NCI-H82 (cell line): ENCODE measurements around the gene COPS3.

Experiments used
- DNase-seq: peaks from one replicate; lab custom pipeline; 2025; lab: John Stamatoyannopoulos, UW

The COPS3 gene

DNA sequence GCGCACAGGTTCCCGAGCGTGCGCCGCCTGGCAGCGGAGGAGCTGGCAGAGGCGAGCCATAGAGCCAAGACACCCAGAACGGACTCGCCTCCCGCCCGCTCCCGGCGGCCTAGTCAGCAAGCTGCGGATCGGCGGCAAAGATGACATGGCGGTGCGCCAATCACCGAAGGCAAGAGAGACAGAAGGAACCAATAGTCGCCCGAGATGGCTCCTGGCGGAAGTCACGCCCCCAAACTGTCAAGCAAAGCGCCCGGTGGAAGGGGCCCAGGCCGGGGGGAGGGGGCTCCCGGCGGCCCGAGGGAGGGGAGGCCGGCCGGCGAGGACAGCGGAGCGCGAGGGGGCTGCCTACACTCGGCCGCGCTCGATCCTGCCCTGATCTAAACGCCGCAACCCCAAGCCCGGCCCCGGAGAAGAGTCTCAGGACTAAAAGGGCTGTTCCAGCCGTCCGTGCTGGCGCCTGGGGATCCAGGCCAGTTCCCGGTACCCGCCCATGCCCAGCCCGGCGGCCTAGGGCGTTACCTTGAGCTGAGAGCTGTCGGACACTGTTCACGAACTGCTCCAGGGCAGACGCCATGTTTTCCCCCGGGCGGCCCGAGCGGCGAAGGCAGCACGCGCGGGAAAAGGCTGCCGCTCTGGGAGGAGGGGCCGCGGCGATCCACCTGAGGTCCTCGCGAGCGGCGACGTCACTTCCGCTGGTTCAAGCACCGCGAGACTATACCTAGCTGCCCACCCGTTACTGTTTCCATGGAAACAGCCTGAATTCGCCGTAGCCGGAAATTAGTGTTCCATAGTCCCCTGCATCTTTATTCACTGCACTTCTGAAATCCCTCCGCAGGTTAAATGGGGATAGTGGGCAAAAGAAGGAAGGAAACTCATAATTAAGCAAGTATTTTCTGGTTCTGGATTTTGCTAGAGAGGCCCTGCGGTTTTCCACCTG is at the start of gene COPS3:
TSS of gene COPS3 (minus strand) at position 634 of the 937 bp plus-strand sequence. CDS start at position 574, 60 bp downstream.
- DNase-seq = peak; percentile 99

DNA sequence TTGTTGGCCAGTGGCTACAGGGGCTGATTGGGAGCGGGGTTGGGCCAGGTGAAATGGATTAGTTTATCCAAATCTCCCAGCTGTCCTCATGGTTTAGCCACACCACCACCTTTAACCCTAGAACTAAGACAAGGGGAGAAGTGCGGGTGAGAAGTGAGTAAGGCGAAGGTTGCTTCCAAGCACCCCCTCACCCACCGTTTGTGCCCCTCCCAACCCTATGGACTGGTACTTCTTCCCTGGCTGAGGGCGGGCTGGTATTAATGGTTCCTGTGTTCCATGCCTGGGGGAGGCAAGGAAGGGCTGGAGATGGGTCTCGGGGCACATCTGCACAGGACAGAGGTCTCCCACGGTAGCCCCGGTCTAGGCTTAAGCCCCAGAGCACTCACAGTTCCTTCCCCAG is 47.2 kb upstream of the COPS3 start:
- no peak for DNase-seq

DNA sequence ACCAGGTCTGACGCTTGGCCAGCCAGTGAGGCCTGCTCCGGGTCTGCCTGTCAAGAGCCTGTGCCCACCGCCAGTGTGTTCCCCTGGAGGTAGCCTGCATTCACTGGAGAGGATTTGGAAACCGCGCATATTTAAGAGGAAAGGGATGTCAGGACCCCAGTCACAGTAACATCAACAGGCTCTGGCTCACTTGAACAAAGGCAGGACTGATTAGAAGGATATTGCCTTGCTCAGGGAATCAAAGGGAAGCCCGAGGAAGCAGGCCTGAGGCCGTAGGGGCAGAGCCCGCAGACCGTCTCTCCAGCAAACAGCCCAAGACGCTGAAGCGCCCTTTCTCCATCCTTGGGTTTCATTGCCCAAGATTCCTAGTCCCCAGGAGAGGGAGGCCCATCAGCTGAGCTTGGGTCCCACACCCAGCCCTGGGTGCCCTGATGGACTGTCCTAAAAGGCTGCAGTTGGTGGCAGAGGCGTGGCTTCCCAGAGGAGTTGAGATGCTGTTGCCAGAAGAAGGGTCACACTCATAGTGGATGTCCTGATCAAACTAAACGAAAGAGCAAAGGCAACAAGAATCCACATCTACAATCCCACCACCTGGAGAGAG is 45.3 kb upstream of the COPS3 start:
- no peak for DNase-seq

DNA sequence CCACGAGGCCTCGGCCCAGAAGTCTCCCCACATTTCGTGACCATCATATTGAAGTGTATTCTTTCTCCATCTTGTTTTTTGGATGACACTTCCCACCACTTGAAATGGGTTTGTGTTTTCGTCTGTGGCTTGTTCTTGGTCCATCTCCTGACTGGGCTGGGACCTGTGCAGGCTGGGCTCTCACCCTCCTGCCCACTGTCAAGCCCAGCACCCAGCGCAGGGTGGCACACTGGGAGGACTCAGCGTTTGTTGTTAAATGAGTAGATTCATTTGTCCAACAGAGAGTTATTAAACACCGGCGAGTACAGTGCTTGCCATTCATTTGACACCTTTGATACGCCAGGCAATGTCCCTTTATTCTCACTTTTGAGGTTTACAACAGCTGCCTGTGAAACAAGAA is 44.8 kb upstream of the COPS3 start:
- no peak for DNase-seq

DNA sequence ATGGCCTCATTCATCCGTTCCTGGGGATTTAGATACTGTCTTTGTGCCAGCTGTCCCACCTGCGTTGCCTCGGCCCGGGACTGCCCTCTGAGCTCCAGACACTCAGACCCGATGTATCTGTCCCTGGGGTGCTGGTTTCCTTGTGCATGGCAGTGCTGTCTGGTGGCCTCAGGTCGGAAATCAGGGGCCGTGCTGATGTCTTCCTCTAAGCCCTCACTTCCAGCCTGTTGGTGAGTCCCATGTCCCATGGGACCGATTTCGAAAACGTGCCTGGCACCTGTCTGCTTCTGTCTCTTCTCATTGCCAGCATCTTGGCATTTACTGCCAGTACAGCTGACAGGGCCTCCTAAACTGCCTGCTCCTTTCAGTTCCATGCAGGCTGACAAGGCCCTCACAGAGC is 44.2 kb upstream of the COPS3 start:
- DNase-seq = no peak

DNA sequence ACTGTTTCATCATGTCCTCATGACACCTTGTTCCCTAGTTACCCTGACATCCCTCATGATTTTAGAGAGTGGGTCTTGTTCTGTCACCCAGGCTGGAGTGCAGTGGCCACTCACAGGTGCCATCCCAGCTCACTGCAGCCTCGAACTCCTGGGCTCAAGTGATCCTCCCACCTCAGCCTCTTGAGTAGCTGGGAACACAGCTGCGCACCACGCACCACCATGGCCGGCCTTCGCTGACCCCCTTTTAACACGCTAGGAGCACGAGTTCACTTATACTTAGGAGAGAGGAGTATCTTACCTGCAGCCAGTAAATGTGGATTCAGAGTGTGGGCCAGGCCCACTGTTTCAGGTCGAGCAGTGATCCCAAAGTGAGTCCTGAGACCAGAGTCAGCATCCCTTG is 43.6 kb upstream of the COPS3 start:
- no peak for DNase-seq

DNA sequence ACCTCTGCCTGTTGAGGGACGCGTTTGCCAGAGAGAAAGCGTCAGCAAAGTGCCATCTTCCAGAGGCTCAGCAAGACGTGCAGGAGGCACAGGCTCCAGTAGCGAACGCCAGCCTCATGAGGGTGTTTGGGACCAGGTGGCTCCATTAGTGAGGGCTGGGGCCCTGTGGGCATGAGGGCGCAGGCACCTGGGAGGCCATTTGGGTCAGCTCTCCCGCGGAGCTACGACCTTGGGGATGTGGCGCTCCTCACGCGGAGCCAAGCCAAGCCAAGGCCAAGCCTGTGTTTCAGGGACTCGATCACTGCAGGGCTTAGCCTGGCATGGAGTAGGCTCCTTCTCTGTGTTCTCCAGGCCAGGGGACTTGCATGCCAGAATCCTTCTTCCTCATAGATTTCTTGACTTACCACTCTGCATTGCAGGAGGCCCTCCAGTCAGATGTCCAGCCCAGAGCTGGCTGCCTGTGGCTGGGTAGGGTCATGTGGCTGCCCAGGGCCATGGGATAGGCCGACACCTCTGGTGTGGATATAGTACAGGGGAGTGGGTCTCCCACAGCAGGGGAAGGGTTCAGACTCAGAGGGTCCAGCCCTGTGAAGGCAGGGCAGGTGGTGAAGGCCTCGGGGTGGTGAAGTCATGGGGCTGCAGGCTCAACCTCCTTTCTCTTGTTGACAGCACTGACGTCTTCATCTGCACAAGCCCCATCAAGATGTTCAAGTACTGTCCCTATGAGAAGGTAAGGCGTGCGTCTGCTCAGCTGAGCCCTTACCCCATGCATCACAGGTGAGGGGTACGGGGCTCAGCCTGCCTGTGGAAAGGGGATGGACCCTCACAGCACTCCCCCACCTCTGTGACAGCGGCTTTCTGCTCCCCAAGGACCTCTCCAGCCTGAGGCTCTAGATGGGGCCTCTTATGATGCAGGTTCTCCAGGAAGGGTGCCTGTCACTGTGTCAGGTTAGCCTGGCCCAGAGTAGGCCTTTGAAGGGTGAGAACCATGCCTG is 41.8 kb upstream of the COPS3 start:
- DNase-seq = no peak

DNA sequence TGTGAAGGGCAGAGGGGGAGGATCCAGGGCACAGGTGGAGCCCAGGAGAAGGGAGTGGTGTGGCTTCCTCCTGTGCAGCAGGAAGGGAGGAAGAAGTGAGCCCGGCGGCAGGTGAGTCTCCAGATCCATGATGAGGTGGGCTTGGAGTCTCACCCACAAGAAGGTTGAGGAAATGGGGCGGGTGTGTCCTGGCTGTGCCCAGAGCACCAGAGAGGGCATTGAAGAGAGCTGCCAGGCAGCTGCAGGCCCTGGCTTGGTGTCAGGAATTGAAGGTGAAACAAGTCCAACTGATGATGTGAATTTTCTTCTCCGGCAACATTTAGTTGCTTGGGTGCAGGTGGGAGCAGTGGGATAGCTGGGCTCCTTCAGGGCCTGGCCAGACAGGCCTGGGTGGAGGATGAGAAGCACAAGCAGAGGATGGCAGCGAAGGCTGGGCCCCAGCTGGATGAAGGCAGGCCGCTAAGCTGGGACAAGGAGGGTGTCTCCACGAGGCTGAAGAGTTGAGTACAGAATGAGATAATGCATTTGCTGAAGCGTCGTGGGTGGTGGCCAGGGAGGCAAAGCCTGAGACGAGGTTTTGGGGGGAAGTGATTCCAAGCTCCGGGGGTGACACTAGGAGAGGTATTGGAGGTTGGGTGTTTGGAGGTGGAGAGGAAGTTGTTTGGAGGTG is 40.4 kb upstream of the COPS3 start:
- DNase-seq = no peak

DNA sequence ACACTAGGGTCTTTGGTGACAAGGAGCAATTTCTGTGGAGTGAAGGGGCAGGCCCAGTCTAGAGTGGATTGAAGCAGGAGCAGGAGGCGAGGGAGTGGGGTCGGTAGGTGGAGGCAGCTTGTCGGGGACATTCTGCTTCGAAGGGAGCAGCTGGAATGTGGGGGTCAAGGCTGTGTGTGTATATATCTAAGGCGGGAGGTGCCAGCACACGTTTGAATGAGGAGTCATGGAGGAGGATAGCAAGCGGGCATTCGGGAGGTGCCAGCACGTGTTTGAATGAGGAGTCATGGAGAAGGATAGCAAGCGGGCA is 39.8 kb upstream of the COPS3 start:
- DNase-seq = no peak

DNA sequence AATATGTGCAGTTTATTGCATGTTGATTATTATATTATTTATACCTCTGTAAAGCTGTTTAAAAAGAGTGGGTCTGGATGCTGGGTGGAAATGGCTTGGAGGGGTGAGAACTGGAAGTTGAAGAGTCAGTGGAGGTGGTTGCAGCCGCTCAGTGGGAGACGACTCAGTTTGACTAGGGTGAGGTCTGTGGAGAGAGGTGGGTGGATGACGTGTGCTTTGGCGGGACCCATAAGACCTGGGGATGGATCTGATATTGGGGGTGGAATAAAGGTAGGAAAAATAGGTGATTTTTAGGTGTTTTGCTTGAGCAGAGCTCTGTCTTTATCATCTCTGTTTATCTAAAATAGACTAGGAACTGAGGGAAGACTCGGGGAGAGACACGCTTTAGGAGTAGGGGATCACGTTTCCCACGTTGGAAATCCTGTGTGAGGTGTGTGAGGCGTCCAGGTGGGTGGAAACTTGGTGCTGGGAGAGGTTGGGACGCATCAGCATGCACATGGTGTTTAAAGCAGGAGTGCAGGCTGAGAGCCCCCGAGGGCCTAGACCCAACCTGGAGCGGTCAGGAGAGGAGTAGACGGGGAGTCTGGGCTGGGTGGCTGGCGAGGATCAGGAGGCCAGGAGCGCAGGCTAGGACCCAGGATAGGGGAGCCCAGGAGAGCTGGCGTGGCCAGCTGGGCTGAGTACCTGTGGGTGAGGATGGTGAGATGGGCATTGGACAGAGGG is 39.3 kb upstream of the COPS3 start:
- DNase-seq = no peak

DNA sequence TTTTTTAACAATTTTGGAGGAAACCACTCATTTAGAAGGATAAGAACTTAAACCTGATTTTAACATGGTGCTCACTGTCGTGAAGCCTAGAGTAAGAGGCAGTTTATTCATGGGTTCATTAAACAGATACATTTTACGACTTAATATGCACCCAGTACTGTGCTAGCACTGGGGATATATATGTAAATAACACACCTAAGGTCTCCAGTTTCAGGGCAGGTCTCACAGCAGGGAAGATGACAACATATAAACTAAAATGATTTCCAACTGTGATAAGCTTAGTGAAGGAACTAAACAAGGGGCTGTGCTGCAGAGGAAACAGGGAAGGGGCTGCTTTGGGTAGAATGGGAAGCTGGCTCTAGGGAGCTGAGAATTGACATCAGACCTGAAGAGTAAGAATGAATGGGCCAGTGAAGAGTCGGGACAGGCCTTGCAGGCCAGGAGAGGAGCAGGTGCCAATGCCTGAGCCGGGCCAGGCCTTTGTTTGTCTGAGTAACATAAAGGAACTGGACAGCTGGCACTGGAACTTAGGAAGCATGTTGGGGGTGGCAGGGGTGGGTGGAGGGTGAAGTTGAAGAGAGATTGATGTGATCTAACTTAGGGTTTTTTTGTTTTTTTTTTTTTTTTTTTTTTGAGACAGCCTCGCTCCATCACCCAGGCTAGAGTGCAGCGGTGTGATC is 34.2 kb upstream of the COPS3 start:
- DNase-seq = no peak

DNA sequence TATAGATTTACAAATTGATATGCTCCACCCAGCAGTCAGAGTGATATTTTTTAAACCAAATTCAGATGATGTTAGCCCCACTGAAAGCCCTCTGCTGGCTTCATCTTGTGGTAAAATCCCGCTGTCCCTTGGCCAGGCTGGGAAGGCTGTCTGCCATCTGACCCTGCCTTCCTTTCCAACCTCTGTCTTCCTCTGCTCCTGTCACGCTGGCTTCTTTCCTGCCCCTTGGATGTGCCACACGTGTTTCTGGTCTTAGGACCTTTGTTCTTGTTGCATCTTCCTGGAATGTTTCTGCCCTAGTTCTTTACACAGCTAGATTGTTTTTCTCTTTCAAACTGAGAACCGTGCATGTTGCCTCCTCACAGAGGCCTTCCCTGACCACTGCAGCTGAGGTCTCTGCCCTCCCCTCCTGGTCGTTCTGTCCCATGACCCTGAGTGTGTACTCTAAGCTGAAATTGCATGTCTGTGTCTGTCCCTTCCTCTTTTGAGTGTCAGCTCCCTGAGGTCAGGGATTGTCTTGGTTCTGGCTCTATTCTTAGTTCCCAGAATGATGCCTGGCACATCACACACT is 33.5 kb upstream of the COPS3 start:
- DNase-seq = no peak

DNA sequence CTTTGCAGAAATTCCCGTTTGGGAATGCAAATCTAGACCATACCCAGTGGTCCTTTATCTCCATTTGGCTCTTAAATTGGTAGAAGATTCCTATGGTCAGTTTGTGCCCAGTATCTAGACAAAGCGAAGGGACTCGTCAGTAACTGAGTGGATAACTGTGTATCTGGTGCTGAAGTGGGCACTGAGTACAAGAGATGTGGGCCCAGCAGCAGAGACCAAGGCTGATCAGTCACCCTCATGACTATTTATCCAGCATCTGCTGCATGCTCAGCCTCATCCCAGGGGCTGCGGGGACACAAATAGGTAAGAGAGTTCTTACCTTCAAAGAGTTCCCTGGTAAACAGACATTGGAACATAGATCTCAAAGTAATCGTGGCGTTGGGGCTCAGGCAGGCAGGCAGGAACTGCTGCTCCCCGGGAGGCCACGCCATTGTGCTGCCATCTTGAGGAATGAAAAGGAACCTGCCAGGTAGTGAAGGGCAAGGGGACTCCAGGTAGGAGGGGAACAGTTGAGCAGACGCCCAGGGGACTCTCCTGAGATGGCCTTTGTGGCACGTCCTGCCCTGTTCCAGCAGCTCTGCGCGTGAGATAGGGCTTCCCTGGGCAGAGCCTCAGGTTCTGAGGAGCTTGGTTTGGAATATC is 32.4 kb upstream of the COPS3 start:
- peak; percentile 65 for DNase-seq

DNA sequence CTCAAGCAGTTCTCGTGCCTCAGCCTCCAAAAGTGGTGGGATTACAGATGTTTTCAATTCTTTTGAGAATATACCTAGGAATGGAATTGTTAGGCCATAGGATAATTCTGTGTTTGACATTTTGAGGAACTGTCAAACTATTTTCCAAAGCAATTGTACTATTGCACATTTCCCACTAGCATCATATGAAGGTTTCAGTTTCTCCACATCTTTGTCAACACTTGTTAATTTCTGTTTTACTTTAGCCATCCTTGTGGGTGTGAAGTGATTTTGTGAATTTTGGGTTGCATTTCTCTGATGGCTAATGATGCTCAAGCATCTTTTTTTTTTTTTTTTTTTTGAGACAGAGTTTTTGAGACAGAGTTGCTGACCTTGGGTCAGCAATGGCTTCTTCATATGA is 28.3 kb upstream of the COPS3 start:
- no peak for DNase-seq

DNA sequence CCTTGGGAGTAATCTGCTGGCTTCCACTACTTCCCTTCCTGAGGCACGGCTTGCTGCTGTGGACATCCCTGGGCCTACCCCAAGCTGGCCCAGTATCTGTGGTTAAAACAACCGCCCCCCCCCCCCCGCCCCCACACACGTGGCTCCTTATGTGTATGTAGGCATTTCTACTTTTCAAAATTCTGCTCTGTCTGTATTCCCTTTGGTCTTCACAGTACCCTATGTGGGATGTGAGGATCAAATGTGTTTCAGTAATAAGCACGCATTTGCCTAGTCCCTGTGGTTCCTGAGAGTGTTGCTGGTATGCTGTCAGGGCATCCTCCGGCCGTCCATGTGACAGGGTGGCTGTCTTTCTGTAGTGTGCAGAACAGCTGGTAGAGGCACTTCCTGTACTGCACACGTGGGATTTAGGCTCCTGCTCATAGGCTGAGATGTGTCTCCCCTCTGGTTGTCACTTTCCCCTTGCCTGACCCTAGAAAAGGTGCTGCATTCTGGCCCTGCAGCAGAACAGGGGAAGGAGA is 24.3 kb upstream of the COPS3 start:
- peak; percentile 86 for DNase-seq

DNA sequence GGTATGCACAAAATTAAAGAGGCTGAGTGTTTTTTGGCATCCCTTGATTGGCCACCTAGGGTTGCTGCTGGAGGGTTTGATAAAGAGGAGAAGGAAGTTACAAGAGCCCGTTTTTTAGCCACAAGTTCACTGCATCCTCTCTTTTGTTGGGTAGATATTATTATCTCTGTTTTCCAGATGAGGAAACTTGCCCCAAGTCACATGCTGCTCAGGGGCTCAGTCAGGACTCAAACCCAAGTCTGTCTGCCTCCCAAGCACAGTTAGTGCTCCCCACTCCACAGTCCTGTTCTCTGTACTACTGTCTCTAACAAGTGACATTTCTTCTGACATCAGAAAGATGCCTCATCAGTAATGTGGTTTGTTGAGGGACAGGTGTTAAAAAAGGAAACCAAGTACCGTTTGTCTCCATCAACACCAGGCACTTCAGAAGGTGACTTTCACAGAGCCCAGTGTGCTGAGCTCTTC is 23.5 kb upstream of the COPS3 start:
- no peak for DNase-seq

DNA sequence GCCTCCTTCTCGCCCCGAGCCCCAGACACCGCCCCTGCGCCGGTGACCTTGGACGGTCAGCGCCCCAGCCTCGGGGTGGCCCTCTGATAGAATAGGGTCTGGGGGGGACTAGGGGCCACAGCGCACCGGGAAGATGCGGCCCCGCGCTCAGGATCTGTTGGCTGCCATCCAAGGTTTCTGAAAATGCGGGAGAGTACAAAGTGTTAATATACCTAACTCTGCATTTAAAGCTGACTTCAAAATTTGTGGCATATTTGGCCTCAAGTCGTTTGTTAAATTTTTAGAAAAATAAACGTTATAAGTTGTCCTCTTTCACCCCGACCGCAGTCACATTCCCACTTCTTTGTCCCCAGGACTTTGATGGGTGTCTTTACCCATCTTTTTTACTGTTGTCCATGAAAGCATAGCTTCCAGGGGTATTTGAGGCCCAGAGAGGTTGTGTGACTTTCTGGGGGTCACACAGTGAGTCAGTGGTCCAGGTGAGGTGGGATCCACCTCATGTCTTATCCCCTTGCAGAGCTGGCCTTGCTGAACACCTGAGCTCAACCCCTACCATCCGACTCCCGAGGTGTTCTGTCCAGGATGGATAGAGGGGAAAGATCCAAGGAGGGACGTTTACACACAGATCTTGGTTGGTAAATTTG is 22.9 kb upstream of the COPS3 start:
- no peak for DNase-seq

DNA sequence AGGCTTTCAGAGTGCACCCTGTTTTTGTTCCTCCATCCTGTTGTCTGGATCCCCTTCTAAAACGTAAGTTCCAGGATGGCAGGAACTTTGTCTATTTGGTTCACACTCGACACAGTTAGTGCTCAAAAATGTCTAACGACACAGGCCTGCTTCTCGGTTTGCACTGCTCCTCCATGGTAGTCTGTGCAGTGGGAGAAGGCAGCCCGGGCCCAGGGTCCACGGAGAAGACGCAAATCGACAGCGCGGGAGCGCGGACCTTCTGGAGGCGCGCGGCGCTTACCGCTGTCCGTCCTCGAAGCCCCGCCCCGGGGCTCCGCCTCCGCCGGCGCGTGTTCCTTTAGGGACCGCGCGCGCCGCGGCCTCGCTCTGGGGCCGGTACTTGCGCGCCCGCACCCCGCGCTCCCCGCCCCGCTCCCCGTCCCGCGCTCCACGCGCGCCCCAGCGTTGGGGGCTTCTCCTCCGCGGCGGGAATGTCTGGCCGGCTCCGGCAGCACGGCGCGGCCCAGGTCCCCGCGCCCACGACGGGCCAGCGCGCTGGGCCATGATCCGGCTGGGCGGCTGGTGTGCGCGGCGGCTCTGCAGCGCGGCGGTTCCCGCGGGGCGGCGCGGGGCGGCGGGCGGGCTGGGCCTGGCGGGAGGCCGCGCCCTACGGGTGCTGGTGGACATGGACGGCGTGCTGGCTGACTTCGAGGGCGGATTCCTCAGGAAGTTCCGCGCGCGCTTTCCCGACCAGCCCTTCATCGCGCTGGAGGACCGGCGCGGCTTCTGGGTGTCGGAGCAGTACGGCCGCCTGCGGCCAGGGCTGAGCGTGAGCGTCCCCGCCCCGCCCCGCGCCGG is 22.2 kb upstream of the COPS3 start, which contains the start of gene NT5M:
TSS of gene NT5M (plus strand) at position 364 of the 837 bp plus-strand sequence. CDS start at position 542, 178 bp downstream.
- peak; percentile 95 for DNase-seq
